CD4-positive, alpha-beta T cell treated with Interleukin-17A for 1 hour (primary cell): ENCODE measurements around the gene ADGRA1.
"Not testable (repeated sequence)": the region's sequence is repeated elsewhere in the genome, so short reads cannot be mapped to it uniquely, and the experiment has no call there.

Source experiments
- DNase-seq: peaks from one replicate; pipeline ENCODE4 v3.0.0-alpha.2; 2020

Gene ADGRA1

GRCh38 chr10:133087679-133088178 lies at the start of gene ADGRA1:
ADGRA1 (plus strand) TSS chr10:133087924; CDS start chr10:133088910, 986 bp downstream.
- DNase-seq = no peak

- no peak for DNase-seq
Observed at GRCh38 chr10:133038036-133038823, 49.5 kb upstream of the ADGRA1 start.

GRCh38 chr10:133039107-133039802 lies 48.5 kb upstream of the ADGRA1 start:
- DNase-seq = no peak

GRCh38 chr10:133039803-133040165 lies 47.9 kb upstream of the ADGRA1 start:
- DNase-seq = no peak

GRCh38 chr10:133040198-133040597 lies 47.5 kb upstream of the ADGRA1 start:
- DNase-seq = no peak

GRCh38 chr10:133041101-133041500 lies 46.6 kb upstream of the ADGRA1 start:
- no peak for DNase-seq

- DNase-seq = no peak
Observed at GRCh38 chr10:133042061-133042460, 45.7 kb upstream of the ADGRA1 start.

- no peak for DNase-seq
Observed at GRCh38 chr10:133042816-133043215, 44.9 kb upstream of the ADGRA1 start.

- no peak for DNase-seq
Observed at GRCh38 chr10:133043541-133044225, 44.0 kb upstream of the ADGRA1 start.

- DNase-seq = no peak
Observed at GRCh38 chr10:133044401-133044811, 43.3 kb upstream of the ADGRA1 start.

GRCh38 chr10:133045556-133046389 lies 42.0 kb upstream of the ADGRA1 start:
- no peak for DNase-seq

- no peak for DNase-seq
Observed at GRCh38 chr10:133046390-133046765, 41.3 kb upstream of the ADGRA1 start.

GRCh38 chr10:133047526-133048123 lies 40.1 kb upstream of the ADGRA1 start:
- DNase-seq = no peak

GRCh38 chr10:133048266-133048665 lies 39.5 kb upstream of the ADGRA1 start:
- no peak for DNase-seq

- no peak for DNase-seq
Observed at GRCh38 chr10:133048926-133049325, 38.8 kb upstream of the ADGRA1 start.

- DNase-seq = no peak
Observed at GRCh38 chr10:133049639-133050038, 38.1 kb upstream of the ADGRA1 start.

- no peak for DNase-seq
Observed at GRCh38 chr10:133050371-133050770, 37.4 kb upstream of the ADGRA1 start.

GRCh38 chr10:133052076-133052475 lies 35.6 kb upstream of the ADGRA1 start:
- no peak for DNase-seq

GRCh38 chr10:133053527-133054133 lies 34.1 kb upstream of the ADGRA1 start:
- DNase-seq = not testable (repeated sequence)

GRCh38 chr10:133055470-133055869 lies 32.3 kb upstream of the ADGRA1 start:
- no peak for DNase-seq

- no peak for DNase-seq
Observed at GRCh38 chr10:133056001-133056400, 31.7 kb upstream of the ADGRA1 start.

GRCh38 chr10:133056651-133057178 lies 31.0 kb upstream of the ADGRA1 start:
- DNase-seq = no peak
